GM18907 (cell line): ENCODE results near the gene SPG7.
A peak's percentile ranks its signal among the peaks of the same experiment; 100 is the strongest.
"Not testable (repeated sequence)": the region's sequence is repeated elsewhere in the genome, so short reads cannot be mapped to it uniquely, and the experiment has no call there.

Experiments used
- ATAC-seq: cut with Tn5 transposase; IDR thresholded peaks from one replicate; pipeline ENCODE4 v1.9.1; 2021; ENCODE audit warnings: mild to moderate bottlenecking, moderate library complexity; ENCODE audit not compliant: unreplicated experiment

The SPG7 gene

GRCh38 chr16:89574681-89575246 is 66.6 kb downstream of the SPG7 start:
- peak; percentile 49 for ATAC-seq

GRCh38 chr16:89575247-89576152 is 67.3 kb downstream of the SPG7 start, which contains the start of gene CPNE7:
Gene CPNE7, plus strand, starts transcription at chr16:89575758. Its CDS starts 140 bp downstream, at chr16:89575898.
- ATAC-seq = no peak

GRCh38 chr16:89576153-89577054 is 68.2 kb downstream of the SPG7 start:
- no peak for ATAC-seq

- no peak for ATAC-seq
These were observed 69.0 kb downstream of the SPG7 start for GRCh38 chr16:89577055-89577759.

- ATAC-seq = no peak
These were observed 71.1 kb downstream of the SPG7 start for GRCh38 chr16:89579351-89579750.

GRCh38 chr16:89581045-89581695 is 73.0 kb downstream of the SPG7 start:
- ATAC-seq = no peak

GRCh38 chr16:89581861-89582563 is 73.8 kb downstream of the SPG7 start:
- ATAC-seq = no peak

- ATAC-seq = no peak
These were observed 74.5 kb downstream of the SPG7 start for GRCh38 chr16:89582614-89583196.

GRCh38 chr16:89583197-89583894 is 75.1 kb downstream of the SPG7 start:
- no peak for ATAC-seq

- no peak for ATAC-seq
These were observed 75.9 kb downstream of the SPG7 start for GRCh38 chr16:89583895-89584644.

GRCh38 chr16:89584768-89585549 is 76.8 kb downstream of the SPG7 start:
- ATAC-seq = no peak

- ATAC-seq = no peak
These were observed 78.0 kb downstream of the SPG7 start for GRCh38 chr16:89586218-89586617.

GRCh38 chr16:89586853-89587252 is 78.7 kb downstream of the SPG7 start:
- no peak for ATAC-seq

- not testable (repeated sequence) for ATAC-seq
These were observed 79.5 kb downstream of the SPG7 start for GRCh38 chr16:89587676-89588075.

- ATAC-seq = no peak
These were observed 80.4 kb downstream of the SPG7 start for GRCh38 chr16:89588413-89589109.

- no peak for ATAC-seq
These were observed 81.2 kb downstream of the SPG7 start for GRCh38 chr16:89589241-89589926.
